Glomerular visceral epithelial cell (primary cell): ENCODE measurements around the gene ARHGAP26.

Experiments used
- DNase-seq: peaks from one replicate; pipeline ENCODE4 v3.0.0-alpha.2; 2016; ENCODE audit errors: extremely low spot score

The ARHGAP26 gene

DNA sequence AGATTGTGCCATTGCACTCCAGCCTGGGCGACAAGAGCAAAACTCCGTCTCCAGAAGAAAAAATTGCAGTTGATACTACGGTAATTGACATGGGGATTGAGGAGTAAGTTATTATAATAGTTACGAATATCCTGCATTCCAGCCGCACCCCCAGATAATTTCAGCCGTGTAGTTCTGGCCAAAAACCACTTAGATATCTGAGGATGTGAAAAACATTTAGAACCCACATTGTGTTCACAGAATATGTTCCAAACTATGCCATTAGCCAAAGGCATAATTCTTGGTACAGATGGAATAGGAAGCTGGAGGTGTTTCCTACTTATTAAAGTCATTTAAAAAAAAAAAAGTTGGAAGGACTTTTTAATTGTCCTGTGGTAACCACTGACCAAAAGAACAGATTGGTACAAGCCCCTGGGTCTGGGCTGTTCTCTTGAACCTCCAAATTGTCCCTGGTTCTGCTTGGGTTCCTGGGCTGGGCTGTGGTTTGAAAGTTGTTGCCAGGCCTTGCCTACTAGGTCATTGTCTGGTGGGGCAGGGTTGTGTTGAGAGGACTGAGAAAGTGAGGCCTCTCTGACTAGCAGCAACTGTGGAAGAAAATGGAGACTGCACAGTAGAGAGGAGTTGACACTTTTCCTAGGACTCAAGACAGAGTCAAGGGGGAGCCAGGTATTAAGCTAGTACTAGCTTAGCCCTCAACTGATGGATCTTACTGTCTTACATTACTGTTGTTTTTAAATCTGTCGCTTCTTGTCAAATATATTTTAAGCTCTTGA, 434.5 kb downstream of the ARHGAP26 start:
- DNase-seq, result peak; percentile 32

DNA sequence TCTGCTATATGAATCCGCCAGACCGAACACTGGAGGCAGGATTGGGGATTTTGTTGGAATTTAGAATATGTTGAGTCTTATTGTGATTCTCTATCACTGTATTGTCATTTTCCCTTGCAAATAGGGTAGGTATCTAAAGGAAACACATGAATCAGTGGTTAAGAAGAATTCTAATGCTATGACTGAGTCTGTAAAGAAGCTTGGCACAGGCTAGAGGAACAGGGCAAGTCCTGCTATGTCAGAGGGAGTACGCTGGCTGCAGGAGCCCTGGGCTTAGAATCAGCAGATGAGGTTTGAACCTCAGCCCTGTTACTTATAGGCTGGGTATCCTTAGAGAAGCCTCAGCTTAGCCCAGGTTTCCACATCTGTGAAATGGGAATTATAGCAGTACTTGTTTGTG, 435.2 kb downstream of the ARHGAP26 start:
- DNase-seq, result peak; percentile 81

DNA sequence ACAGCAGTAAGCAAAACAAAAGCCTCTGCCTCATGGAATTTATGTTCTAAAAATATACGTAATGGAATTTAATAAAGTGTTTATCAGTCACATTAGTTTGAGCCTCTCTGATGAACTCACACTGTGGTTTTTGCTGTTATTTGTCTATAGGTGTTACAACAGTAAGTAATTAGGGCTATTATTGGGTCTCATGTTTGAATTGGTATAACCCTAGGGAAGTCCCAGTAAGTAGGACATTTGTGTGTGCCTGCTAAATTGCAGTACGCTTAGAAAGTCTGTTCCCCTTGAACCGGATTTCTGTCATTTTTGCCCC, 435.7 kb downstream of the ARHGAP26 start:
- no peak for DNase-seq

DNA sequence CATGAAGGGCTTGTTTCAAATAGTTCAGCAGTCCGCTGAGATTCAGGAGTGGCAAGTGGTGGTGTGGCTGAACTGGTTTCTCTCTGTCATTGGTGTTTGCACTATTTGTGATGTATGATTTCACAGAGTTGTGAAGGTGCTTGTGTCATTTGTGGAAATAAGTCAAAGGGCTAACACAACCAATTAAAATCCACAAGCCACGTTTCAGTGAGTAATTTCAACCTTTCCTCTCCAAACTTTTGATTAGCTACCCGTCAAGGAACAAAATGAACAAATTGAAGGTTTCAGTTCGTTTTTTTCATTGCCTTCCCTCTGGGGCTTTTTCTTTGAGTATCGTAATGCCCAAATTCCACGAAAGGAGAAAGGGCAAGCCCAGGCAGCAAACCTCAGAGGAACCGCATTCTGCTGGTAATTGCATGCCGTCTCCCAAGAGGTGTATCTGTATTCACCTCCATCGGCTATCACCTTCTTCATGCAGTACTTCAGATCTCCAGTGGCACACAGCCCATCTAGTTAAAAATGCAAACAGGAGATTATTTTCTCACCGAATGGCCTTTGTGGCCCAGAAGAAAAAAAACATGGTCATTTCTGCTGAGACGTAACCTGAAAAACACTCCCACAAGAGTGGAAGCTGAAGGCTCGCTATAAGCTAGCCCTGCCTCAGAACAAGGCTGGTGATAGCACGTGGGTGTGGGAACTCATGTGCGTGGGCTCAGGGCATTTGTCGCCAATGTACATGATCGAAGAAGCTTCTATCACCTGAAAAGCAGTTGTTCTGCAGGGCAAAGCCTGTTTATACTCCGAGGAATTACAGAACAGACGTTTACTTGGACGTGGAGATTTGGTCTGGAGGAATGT, 436.2 kb downstream of the ARHGAP26 start:
- DNase-seq, result no peak

DNA sequence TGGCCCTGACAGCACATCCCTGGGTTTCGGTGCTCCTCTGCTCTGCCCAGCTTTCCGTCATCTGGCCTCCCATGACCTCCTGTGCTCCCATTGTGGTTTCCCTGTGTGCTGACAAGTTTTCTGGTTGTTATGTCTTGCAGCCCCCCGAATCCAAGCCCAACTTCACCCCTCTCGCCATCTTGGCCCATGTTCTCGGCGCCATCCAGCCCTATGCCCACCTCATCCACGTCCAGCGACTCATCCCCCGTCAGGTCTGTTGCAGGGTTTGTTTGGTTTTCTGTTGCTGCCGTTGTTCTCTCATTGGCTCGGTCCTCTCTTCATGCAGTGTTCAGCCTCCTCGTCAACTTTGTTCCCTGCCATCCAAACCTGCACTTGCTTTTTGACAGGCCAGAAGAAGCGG, 436.9 kb downstream of the ARHGAP26 start:
- no peak for DNase-seq

DNA sequence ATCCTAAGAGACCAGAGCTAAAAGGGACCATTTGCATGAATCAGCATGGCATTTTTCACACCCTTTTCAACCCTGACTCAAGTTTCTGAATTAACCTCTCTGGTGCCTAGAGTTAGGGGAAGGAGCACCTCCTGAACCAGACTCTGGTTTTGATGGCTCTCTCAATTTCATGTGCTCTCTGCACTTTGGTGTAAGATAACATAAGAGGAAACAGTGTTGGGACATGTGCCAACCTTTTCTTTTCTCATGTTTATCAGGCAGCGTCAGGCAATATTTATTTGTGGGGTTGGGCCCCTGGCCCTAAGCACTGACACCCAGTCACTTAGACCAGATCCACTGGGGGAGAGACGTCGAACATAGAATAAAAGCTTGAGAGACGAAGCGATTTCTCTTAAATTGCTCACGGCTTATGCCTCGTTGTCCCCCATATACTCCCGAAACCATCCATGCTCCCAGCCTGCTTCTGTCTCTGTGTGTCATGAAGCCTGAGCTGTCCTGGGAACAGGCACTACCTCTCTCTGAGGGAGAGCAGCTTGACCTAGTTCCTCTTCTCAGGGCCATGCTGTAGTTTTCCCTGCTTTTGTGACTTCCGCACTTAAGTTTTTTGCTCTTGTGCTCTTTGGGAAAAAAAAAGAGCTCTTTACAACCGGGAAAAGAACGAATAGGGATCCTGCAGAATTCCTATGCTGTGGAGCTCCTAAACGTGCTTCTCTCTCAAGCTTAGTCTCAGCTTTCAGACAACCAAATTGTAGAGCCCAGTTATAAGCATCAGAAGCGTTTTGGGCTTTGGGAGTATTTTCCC, 437.6 kb downstream of the ARHGAP26 start:
- DNase-seq, result no peak

DNA sequence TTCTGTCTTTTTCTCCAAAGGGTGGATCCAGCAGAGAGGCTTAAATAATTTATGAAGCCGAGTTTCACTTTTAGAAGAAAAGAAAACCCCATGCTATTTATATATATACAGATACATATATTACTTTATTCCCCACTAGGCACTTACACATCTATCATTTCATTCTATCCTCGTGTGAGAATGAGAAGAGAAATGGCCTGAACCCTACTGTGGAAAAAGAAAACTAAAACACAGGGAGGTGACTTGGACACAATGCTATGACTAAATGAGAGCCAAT, 438.1 kb downstream of the ARHGAP26 start:
- no peak for DNase-seq

DNA sequence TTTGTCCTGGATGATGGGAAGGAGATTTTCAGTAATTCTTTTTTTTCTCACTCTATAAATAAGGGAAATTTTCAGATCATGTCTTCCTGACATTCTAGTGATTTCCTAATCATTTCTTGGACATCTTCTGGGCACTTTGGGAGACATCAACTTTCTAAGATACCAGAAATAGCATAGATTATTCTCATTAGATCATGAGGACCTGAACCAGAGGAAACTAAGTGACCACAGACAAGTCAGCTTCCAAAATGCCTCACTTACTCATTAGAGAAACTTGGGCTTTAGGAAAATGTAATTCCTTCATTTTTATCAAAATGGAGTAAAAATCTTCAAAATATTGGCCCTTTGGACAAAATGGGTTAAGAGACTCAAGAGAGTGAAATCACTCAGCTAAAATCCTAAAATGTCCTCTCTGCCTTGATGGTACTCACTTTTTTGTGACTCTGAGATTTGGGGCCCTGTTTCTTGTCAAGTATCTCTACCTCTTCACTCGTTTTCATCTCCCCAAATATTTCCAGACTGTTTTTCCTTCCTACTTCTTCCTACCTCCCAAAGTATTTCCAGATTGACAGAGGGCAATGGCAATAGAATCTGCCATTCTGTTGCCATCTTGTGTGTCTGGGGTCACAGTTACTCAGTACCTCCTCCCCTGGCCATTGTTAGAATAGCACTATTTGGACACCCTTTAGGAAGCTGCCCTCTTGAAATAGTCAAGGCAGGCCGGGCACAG, 438.8 kb downstream of the ARHGAP26 start:
- DNase-seq, result no peak

DNA sequence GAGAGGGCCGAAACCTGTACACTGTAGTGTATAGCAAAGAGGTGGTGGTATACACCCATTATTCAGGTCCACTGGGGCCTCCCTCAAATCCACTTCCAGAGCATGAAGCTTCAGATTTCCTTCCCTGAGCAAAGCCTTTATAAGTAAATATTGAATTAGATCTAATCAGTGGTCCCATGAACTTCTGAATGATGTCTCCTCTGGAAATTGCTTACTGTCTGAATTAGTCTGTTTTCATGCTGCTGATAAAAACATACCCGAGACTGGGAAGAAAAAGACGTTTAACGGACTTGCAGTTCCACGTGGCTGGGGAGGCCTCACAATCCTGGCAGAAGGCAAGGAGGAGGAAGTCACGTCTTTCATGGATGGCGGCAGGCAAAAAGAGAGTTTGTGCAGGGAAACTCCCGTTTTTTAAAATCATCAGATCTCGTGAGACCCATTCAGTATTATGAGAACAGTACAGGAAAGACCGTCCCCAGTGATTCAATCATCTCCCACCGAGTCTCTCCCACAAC, 439.8 kb downstream of the ARHGAP26 start:
- no peak for DNase-seq

DNA sequence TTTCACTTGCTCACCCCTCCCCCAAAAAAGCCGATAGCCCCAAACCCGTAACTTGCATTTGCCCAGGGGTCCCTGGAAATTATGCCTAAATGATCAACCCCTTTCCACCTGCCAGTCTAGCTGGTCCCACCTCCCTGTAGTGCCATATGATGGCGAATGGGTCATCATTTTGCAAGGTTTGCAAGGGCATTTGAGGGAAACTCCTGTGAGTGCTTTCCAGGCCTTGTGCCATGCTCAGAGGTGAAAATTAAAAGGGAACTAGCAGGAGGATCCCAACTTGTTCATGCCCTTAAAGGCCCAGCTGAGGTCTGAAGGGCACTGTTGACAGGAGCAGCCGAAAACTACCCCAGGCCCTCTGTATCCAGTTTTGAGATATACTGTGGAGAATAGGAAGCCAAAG, 440.4 kb downstream of the ARHGAP26 start:
- DNase-seq, result no peak

DNA sequence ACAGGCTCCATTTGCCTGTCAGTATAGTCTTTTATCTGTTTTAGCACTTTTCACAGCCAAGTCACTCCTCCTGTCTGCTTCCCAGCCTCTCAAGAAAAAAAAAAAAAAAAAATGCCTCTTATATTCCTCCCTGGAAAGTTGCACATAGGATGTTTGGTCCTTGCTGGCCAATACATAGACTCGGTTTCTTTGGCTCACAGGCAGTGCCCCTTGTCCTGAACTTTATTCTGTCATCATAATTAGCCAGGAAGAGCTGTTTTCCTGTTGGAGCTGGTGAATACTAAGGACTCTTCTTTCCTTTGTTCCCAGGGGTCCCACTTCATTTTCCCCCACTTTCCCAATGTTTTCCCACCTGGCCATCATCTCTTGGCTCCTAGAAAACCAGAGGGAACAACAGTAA, 442.1 kb downstream of the ARHGAP26 start:
- DNase-seq, result no peak

DNA sequence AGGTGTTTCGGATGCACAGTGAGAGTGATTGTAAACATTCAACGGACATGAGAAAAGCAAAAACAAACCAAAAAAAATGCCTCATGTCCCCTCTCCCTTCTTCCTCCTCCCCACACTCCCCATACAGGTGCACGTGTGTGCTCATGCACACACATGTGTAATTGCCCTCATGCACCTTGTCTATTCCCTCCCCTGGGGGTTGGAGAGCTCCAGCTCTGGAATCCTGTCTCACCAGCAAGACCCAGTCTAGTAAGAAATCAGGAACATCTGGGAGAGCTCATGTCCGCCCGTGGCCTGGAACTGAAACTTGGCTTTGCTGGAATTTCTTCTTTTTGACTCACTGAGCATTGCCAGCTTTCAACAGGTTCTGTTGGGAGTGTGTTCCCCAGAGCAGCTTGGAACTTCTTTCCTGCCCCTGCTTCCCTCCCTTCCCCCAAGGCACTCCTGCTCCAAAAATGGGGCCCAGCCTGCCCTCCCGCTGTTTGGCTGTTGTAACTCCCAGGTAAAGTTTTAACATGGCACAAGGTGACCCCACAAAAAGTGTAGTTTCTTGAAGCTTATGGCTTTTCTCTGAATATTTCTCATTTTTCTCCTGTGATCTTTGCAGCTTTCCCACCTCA, 443.2 kb downstream of the ARHGAP26 start:
- DNase-seq, result no peak

DNA sequence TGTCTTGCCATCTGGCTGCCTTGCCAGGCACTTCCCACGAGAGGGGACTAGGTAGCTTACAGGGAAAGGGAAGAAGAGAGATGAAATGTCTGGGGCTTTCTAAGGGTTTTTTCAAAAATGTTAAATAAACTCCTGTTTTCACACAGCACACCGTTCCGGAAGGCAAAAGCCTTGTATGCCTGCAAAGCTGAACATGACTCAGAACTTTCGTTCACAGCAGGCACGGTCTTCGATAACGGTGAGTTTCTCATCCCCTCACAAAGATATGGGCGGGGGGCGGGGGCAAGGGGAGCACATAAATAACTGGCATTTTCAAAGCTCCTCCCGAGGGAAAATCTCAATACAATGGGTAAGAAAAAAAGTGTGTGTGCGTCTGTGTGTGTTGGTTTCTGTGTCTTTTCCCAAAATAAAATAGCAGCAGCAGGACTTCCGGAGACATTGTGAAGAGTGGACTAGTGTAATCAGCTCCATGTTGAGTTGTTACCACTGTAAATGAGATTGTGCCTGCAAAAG, 443.7 kb downstream of the ARHGAP26 start:
- DNase-seq, result no peak

DNA sequence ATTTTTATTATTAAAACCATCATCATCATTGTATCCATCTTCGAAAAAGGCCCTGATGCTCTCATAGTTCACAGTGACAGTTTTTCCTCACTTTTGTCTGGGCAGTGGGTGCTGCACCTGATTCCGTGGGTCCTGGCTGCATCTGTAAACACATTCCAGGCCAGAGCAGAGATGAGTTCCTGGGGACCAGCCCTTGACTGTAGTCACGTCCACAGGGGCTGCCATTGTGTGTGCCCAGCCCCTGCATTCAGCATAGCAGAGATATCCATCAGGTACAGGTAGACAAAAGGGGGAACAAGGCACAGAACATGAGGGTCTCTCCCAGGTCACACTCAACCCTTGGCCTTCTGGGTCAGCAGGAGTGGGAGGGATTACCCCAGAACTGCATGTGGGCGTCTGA, 444.3 kb downstream of the ARHGAP26 start:
- no peak for DNase-seq

DNA sequence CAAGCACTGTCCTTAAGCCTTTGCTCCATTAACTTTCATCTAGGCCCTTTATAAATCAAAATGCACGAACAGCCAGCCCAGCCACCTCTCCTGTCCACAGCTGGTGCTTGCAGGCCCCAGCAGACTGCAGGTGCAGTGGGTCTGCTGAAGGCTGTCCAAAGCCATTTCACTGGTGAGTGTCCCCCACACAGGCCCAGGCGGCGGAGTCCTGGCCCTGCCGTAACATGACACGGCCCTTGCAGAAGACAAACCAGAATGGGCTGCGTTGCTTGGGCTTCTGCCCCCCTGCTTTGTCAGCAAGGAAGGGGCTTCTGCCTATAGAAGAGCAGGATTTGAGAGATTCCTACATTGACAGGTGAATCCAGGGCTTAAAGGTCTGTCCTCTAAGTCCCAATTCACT, 444.7 kb downstream of the ARHGAP26 start:
- DNase-seq, result no peak

DNA sequence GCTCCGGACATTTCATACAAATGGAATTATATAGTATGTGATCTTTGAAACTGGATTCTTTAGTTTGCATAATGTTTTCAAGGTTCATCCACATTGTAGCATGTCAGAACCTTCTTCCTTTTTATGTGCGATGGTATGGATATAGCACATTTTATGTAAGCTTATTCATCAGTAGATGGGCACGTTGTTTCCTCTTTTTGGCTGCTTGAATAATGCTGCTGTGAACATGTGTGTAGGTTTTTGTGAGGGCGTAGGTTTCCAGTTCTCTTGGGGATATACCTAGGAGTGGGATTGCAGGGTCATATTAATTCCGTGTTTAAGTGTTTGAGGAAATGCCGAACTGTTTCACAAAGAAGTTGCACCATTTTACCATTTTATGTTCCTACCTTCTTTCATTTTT, 445.5 kb downstream of the ARHGAP26 start:
- no peak for DNase-seq

DNA sequence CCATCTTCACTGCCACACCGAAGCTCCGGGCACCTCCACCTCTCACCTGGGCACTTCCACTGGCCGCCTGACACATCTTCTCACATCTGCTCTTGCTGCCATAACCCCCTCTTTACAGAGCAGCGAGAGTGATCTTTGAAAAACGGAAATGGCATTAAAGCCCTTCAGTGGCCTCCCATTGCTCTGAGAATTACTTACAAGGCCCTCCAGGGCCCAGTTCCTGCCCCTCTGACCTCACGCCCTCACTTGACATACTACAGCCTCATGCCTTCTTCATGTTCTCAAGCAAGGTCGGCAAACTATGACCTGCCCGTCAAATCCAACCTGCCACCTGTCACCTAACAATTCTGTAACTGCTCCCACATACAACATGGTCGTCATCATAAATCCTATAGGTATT, 446.0 kb downstream of the ARHGAP26 start:
- no peak for DNase-seq

DNA sequence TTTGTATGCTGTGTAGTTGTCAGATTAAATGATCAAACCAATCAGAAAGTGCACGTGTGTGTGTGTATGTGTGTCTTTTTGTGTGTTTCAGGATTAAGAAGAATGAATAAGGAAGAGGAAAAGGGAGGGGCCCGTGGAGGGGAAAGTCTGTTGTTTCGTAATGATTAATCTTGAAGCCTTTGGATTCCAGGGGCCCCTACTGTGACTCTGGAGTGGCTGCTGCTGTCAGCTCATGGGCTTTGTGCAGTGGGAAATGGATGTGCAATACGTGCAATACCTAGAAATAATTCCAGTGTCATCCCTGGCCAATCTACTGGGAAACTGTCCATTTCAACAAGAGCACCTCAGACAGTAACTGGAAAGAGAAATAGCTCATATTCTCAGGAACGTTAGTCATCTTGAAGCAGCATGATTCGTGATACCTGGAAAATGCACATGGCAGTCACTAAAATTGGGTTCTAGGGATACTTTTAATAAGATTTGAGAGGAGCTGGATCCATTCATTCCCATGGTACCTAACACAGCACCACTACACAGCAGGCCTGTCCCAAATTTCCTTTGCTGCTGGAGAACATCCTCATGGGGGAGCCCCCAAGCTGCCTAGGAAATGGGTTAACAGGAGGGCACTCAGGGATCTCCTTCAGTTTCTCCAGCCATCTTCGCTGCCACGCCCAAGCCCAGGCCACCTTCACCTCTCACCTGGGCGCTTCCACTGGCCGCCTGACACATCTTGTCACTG, 447.1 kb downstream of the ARHGAP26 start:
- peak; percentile 45 for DNase-seq

DNA sequence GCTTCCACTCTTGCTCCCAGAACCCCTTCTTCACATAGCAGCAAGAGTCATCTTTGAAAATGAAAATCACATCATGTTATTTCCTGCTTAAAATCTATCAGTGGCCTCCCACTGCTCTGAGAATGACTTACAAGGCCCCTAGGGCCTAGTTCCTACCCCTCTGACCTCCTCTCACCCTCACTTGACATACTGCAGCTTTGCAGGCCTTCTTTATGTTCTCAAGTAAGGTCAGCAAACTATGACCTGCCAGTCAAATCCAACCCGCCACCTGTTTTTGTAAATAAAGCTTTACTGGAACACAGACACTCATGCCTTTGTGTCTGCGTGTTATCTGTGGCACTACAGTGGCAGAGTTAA, 447.6 kb downstream of the ARHGAP26 start:
- DNase-seq, result no peak

DNA sequence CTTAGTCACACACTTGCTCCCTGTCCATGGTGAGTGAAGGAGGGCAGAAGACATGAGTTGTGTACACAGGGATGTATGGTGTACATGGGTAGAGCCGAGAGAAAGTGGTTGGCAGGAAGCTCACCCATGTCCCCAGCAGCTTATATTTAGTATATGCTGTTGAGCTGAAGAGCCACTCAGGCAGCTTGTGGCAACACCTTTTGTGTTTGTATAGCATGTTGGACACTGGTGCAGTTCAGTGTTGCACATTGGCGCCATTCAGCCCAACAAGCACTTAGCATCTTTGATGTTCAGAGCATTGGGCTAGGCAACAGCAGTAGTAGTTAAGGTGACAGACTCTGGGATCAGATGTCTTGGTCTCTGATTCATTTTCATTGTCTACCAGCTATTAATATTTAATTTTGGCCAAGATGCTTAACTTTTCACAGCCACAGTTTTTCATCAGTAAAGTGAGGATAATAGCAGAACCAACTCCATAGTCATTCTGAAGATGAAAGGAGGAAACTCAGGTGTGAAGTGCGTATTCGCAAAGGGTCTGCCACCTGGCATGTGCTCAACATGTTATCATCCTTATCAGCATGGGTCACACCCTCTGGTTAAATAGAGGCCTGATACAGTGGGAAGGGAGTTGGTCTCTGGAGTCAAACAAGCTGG, 448.5 kb downstream of the ARHGAP26 start:
- DNase-seq, result no peak
